Measurements from ENCODE around the gene MRGPRF. TPM values are rescaled to one million over a fixed set of nuclear protein-coding genes. Genes with fewer than 3 reads are reported as not detected.

MRGPRF gene
- total RNA-seq, 2 experiments from 2014 or later: not detected

DNA sequence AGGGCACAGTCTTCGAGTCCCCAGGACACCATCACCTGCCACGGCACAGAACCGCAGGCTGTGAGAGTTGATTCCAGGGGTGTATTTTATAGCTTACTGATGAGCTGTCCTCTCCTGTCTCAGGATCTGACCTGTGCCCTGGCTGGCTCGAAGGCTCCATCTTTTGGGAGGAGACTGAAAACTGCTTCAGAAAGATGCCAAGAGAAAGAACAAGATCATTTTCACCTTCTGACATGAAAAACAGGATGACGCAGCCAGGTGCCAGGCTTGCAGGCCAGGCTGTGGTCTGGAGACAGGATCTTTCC is 34.5 kb downstream of the MRGPRF start:
- Histone ChIP-seq H3K36me3 (ENCODE audit: insufficient read depth, low read length) (no peaks in the 10 kb centered on the region), H3K9me3 (ENCODE audit: control insufficient read depth in 1 of 2, insufficient read depth in 1 of 2, low read length in 2 of 2) (no peaks in the 10 kb centered on the region), H3K4me1 (ENCODE audit: insufficient read depth, low read length) (no peaks in the 10 kb centered on the region), H3K4me3 (ENCODE audit: low read length) (no peak overlapping the region), H3K27ac (ENCODE audit: low read depth in 1 of 2, low read length in 2 of 2) (no peak overlapping the region), H3K27me3 (ENCODE audit: control insufficient read depth in 1 of 2, insufficient read depth in 2 of 2, low read length in 2 of 2) (no peaks in the 10 kb centered on the region)
- POLR2A ChIA-PET: no interaction called here
- no peaks in the 10 kb centered on the region for H3K4me1 Mint-ChIP-seq (ENCODE audit: low read depth)
- no peak overlapping the region for H3K27ac Mint-ChIP-seq
- DNase-seq: no peak
- H3K4me3 Mint-ChIP-seq: no peak overlapping the region
- ATAC-seq (ENCODE audit: poor library complexity): no peak
- H3K27me3 Mint-ChIP-seq: peaks cover 10% of the 10 kb centered on the region
- CTCF ChIA-PET: no interaction called here
- peaks cover 6% of the 10 kb centered on the region for H3K9me3 Mint-ChIP-seq
- TF ChIP-seq, protein P1, sequence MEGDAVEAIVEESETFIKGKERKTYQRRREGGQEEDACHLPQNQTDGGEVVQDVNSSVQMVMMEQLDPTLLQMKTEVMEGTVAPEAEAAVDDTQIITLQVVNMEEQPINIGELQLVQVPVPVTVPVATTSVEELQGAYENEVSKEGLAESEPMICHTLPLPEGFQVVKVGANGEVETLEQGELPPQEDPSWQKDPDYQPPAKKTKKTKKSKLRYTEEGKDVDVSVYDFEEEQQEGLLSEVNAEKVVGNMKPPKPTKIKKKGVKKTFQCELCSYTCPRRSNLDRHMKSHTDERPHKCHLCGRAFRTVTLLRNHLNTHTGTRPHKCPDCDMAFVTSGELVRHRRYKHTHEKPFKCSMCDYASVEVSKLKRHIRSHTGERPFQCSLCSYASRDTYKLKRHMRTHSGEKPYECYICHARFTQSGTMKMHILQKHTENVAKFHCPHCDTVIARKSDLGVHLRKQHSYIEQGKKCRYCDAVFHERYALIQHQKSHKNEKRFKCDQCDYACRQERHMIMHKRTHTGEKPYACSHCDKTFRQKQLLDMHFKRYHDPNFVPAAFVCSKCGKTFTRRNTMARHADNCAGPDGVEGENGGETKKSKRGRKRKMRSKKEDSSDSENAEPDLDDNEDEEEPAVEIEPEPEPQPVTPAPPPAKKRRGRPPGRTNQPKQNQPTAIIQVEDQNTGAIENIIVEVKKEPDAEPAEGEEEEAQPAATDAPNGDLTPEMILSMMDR (IDR thresholded peaks at IDR 0.05): no peak
- H3K36me3 Mint-ChIP-seq (ENCODE audit: low read depth): no peaks in the 10 kb centered on the region
- intact Hi-C loops (cut with DNase I, micrococcal nuclease): no loop called here

DNA sequence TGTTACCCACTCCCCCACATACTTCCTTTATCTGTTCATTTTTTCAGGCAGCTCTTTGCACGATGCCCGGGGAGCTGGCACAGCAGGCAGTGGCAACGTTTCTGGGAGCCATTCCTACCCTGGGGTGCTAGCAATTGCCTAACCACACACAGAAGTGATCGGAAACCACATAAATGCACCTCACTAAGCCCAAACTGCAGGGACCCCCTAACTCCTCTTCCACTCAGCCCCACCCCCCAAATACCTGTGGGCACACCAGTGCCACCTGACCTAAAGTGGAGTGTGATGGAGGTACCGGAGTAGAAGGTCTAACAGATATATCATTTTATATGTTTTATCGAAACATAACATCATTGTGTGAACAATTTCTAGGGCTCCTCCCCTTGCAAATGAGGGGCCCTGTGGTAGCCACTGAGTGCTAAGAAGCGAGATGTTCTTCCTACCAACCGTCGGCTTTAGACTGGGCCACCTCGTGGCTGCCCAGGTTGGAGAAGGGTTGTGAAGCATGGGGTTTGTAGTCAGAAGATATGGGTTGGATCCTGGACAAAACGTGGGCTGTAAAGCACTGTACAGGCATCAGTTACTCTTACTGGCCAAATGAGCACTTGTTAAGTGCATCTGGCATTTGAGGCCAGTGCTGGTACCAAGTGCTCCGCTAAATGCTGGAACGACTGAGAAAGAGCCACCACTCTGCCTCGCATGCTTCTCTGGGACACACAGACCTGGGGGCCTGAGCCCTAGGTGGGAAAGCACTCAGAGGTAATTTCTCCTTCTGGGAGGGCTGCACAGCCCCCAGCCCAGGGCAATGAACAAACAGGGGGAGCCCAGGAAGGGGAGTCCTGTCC is 35.0 kb downstream of the MRGPRF start:
- intact Hi-C loops (cut with DNase I, micrococcal nuclease): no loop called here
- Mint-ChIP-seq H3K27me3 (peaks cover 10% of the 10 kb centered on the region), H3K4me1 (ENCODE audit: low read depth) (no peaks in the 10 kb centered on the region), H3K27ac (no peak overlapping the region), H3K36me3 (ENCODE audit: low read depth) (no peaks in the 10 kb centered on the region), H3K4me3 (no peak overlapping the region), H3K9me3 (peaks cover 6% of the 10 kb centered on the region)
- H3K9me3 ChIP-seq (ENCODE audit: control insufficient read depth in 1 of 2, insufficient read depth in 1 of 2, low read length in 2 of 2): no peaks in the 10 kb centered on the region
- ChIA-PET POLR2A (no interaction called here), CTCF (no interaction called here)
- no peak overlapping the region for H3K27ac ChIP-seq (ENCODE audit: low read depth in 1 of 2, low read length in 2 of 2)
- TF ChIP-seq, protein P1 (IDR thresholded peaks at IDR 0.05): no peak
- no peaks in the 10 kb centered on the region for H3K27me3 ChIP-seq (ENCODE audit: control insufficient read depth in 1 of 2, insufficient read depth in 2 of 2, low read length in 2 of 2)
- no peak overlapping the region for H3K4me3 ChIP-seq (ENCODE audit: low read length)
- no peaks in the 10 kb centered on the region for H3K4me1 ChIP-seq (ENCODE audit: insufficient read depth, low read length)
- DNase-seq (peak in 1 of 14 experiments; percentile 15), ATAC-seq (ENCODE audit: poor library complexity) (no peak)
- H3K36me3 ChIP-seq (ENCODE audit: insufficient read depth, low read length): no peaks in the 10 kb centered on the region

DNA sequence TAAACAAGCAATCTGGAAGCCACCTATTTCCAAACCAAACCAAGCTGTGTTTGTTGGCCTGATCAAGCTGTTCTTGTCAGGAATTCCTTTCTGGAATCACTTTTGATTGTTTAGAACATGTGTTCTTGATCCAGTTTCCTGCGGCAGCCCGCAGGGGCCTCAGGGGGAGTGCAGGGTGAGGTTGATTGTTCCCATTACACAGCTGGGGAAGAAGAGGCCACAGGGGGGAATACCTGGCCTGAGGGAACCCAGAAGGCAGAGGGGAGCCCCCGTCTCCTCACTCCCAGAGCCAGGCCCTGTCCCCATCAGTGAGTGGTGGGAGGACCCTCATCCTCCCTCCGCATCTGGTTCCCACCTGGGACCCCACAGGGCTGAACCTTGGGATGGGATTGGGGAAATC is 36.5 kb downstream of the MRGPRF start:
- no peaks in the 10 kb centered on the region for H3K36me3 ChIP-seq (ENCODE audit: insufficient read depth, low read length)
- H3K27me3 ChIP-seq (ENCODE audit: control insufficient read depth in 1 of 2, insufficient read depth in 2 of 2, low read length in 2 of 2): peaks cover 0 to under 1% of the 10 kb centered on the region in 2 experiments
- no peak for ATAC-seq (ENCODE audit: poor library complexity)
- Mint-ChIP-seq H3K9me3 (no peaks in the 10 kb centered on the region), H3K36me3 (ENCODE audit: low read depth) (no peaks in the 10 kb centered on the region), H3K4me3 (no peak overlapping the region), H3K27me3 (peaks cover 6% of the 10 kb centered on the region), H3K4me1 (ENCODE audit: low read depth) (no peaks in the 10 kb centered on the region), H3K27ac (no peak overlapping the region)
- intact Hi-C loops (cut with DNase I, micrococcal nuclease): no loop called here
- no peak overlapping the region for H3K27ac ChIP-seq (ENCODE audit: low read depth in 1 of 2, low read length in 2 of 2)
- no peaks in the 10 kb centered on the region for H3K4me1 ChIP-seq (ENCODE audit: insufficient read depth, low read length)
- TF ChIP-seq, protein P1 (IDR thresholded peaks at IDR 0.05): no peak
- ChIA-PET POLR2A (no interaction called here), CTCF (no interaction called here)
- H3K9me3 ChIP-seq (ENCODE audit: control insufficient read depth in 1 of 2, insufficient read depth in 1 of 2, low read length in 2 of 2): no peaks in the 10 kb centered on the region
- no peak overlapping the region for H3K4me3 ChIP-seq (ENCODE audit: low read length)
- DNase-seq: no peak
